ENCODE data around the gene RNF225.

GRCh38 chr19:58406818-58407657 lies 11.6 kb downstream of the RNF225 start:
- TF ChIP-seq, protein P1, sequence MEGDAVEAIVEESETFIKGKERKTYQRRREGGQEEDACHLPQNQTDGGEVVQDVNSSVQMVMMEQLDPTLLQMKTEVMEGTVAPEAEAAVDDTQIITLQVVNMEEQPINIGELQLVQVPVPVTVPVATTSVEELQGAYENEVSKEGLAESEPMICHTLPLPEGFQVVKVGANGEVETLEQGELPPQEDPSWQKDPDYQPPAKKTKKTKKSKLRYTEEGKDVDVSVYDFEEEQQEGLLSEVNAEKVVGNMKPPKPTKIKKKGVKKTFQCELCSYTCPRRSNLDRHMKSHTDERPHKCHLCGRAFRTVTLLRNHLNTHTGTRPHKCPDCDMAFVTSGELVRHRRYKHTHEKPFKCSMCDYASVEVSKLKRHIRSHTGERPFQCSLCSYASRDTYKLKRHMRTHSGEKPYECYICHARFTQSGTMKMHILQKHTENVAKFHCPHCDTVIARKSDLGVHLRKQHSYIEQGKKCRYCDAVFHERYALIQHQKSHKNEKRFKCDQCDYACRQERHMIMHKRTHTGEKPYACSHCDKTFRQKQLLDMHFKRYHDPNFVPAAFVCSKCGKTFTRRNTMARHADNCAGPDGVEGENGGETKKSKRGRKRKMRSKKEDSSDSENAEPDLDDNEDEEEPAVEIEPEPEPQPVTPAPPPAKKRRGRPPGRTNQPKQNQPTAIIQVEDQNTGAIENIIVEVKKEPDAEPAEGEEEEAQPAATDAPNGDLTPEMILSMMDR (conservative IDR thresholded peaks at IDR 0.05; ENCODE audit: low read length): peak; percentile 51
- TF ChIP-seq EZH2phosphoT487 (IDR thresholded peaks at IDR 0.05; ENCODE audit: borderline replicate concordance): no peak
